NCI-H2171 treated with DMSO at 0.1 percent for 48 hours (cell line): ENCODE measurements around the gene MYOT.
A peak's percentile ranks its signal among the peaks of the same experiment; 100 is the strongest.

Source experiments
- DNase-seq: peaks from one replicate; lab custom pipeline; 2025; lab: John Stamatoyannopoulos, UW

Gene MYOT

GRCh38 chr5:137901011-137901817 lies 33.6 kb downstream of the MYOT start:
- no peak for DNase-seq

GRCh38 chr5:137902408-137903133 lies 34.9 kb downstream of the MYOT start:
- no peak for DNase-seq

- no peak for DNase-seq
These were observed 47.1 kb downstream of the MYOT start for GRCh38 chr5:137914758-137915157.

- no peak for DNase-seq
These were observed 49.3 kb downstream of the MYOT start for GRCh38 chr5:137916923-137917322.

DNA sequence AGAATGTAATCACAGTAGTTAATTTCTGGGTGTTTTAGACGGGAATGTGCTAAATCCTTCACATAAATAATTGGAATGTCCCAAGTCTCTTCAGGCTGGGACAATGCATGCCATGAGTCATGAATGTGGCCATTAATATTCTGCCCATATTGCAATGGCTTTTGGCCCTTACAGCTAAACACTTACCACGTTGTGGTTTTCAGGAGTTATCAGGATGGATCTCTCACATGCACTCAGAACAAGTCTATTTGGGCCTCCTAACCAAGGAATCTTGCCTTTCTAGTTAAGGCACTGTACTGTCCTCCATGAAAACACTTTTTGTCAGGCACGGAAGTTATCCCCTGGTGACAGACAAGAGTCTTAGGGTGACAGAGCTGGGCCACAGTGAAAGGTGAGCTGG lies 54.3 kb downstream of the MYOT start:
- no peak for DNase-seq

- DNase-seq: no peak
These were observed 56.2 kb downstream of the MYOT start for GRCh38 chr5:137923856-137924255.

DNA sequence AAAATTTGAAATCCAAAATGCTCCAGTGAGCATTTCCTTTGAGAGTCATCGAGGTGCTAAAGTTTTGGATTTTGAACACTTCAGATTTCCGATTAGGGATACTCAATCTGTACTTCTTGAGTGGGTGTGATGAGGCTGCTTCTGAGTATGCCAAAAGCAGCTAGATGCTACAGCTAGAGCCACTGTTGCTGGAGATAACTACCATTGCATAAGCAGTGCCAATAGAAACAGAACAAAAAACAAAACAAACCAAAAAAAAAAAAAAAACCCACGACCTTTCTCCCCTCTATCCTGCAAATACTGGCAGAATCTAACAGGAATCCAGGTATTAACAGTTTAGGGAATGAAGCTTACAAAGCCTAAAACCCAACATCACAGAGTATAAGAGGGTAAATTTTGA lies 65.1 kb downstream of the MYOT start:
- no peak for DNase-seq

DNA sequence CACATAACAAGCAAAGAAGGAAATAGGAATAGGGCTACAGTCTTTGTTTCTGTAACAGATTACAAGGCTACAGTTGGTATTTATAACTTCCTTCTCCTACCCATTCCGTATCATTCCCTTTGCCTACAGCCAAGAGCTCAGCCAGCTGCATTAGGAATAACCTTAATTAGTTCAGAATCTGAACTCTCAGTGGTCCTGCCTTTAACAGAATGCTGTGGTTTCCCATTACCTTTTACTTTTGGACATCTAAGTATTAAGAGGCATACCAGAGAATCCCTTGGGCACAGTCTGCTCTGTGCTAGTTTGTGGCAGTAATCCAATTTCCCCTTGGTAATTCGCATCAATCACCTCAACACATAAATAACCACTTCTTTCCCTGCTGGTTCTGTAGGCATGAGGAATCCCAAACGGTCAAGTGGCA lies 65.8 kb downstream of the MYOT start:
- peak; percentile 40 for DNase-seq

GRCh38 chr5:137935190-137935589 lies 67.5 kb downstream of the MYOT start:
- DNase-seq: no peak

- DNase-seq: no peak
These were observed 68.0 kb downstream of the MYOT start for GRCh38 chr5:137935694-137936093.
